ENCODE measurements around the gene SERTAD1.
"Not testable (repeated sequence)": the region's sequence is repeated elsewhere in the genome, so short reads cannot be mapped to it uniquely, and the experiment has no call there.

SERTAD1 gene

GRCh38 chr19:40421993-40422747 lies 3.6 kb downstream of the SERTAD1 start:
- DNase-seq = no peak

GRCh38 chr19:40420766-40421765 lies 4.7 kb downstream of the SERTAD1 start:
- peak; percentile 82 to 84 for DNase-seq

- DNase-seq = no peak
Observed at GRCh38 chr19:40420451-40420765, 5.4 kb downstream of the SERTAD1 start.

- DNase-seq = no peak
Observed at GRCh38 chr19:40419780-40420179, 6.0 kb downstream of the SERTAD1 start.

GRCh38 chr19:40419066-40419612 lies 6.7 kb downstream of the SERTAD1 start:
- DNase-seq = no peak

- DNase-seq = no peak
Observed at GRCh38 chr19:40418040-40418439, 7.8 kb downstream of the SERTAD1 start.

GRCh38 chr19:40417643-40417981 lies 8.2 kb downstream of the SERTAD1 start:
- no peak for DNase-seq

- DNase-seq = no peak
Observed at GRCh38 chr19:40416918-40417642, 8.7 kb downstream of the SERTAD1 start.

GRCh38 chr19:40415768-40416167 lies 10.0 kb downstream of the SERTAD1 start:
- DNase-seq = no peak

- DNase-seq = no peak
Observed at GRCh38 chr19:40414542-40415535, 11.0 kb downstream of the SERTAD1 start.

GRCh38 chr19:40413291-40413845 lies 12.4 kb downstream of the SERTAD1 start, which contains the start of gene PRX:
PRX (minus strand) TSS chr19:40413378; CDS start chr19:40407932, 5,446 bp downstream.
- DNase-seq = no peak

- no peak for DNase-seq
Observed at GRCh38 chr19:40412866-40413265, 12.9 kb downstream of the SERTAD1 start.

GRCh38 chr19:40411958-40412499 lies 13.8 kb downstream of the SERTAD1 start:
- no peak for DNase-seq

GRCh38 chr19:40411125-40411842 lies 14.5 kb downstream of the SERTAD1 start:
- DNase-seq = no peak

GRCh38 chr19:40410030-40410389 lies 15.8 kb downstream of the SERTAD1 start:
- no peak for DNase-seq

GRCh38 chr19:40408598-40408925 lies 17.2 kb downstream of the SERTAD1 start:
- DNase-seq = not testable (repeated sequence)

- DNase-seq = no peak
Observed at GRCh38 chr19:40407714-40408597, 17.8 kb downstream of the SERTAD1 start.

- peak; percentile 93 for DNase-seq
Observed at GRCh38 chr19:40403262-40403984, 22.4 kb downstream of the SERTAD1 start.

GRCh38 chr19:40400559-40400958 lies 25.2 kb downstream of the SERTAD1 start:
- DNase-seq = no peak

Data from activated CD4-positive, alpha-beta T cell treated with anti-CD3 and anti-CD28 coated beads, Interleukin-2, amount 50 U/mL, for 48 hours (primary cell).